Measurements from ENCODE around the gene CYP4B1. TPM values are rescaled to one million over a fixed set of nuclear protein-coding genes. Genes with fewer than 3 reads are reported as not detected.
"Not testable (repeated sequence)": the region's sequence is repeated elsewhere in the genome, so short reads cannot be mapped to it uniquely, and the experiment has no call there.

Gene CYP4B1
- total RNA-seq, 4 donors from 2014 or later = 7.4 to 48.0 (median 42.4) TPM

DNA sequence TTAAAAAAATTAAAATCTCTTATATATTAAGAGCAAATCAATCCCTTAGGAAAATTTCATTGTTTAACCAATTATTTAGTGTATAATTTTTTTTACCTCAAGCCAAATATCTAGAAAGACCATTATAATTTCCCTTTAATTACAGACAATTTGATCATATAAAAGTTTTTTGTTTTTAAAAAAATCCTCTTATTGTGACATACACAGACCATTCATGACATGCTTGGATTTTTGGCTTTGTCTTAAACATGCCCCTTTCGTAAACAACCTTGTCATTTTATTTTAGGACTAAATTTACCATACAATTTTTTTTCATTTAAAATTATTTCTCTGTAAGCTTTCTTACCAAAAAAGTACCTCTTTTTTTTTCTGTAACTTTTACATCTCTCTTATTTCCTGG lies 14.2 kb upstream of the CYP4B1 start:
- DNase-seq = no peak
- TF ChIP-seq POLR2A (IDR thresholded peaks at IDR 0.05) (no peak), CTCF (IDR thresholded peaks at IDR 0.05) (no peak)
- Histone ChIP-seq H3K27me3 (no peaks in the 10 kb centered on the region), H3K4me1 (no peaks in the 10 kb centered on the region), H3K27ac (no peak overlapping the region), H3K36me3 (no peaks in the 10 kb centered on the region), H3K4me3 (no peak overlapping the region), H3K9me3 (no peaks in the 10 kb centered on the region)

DNA sequence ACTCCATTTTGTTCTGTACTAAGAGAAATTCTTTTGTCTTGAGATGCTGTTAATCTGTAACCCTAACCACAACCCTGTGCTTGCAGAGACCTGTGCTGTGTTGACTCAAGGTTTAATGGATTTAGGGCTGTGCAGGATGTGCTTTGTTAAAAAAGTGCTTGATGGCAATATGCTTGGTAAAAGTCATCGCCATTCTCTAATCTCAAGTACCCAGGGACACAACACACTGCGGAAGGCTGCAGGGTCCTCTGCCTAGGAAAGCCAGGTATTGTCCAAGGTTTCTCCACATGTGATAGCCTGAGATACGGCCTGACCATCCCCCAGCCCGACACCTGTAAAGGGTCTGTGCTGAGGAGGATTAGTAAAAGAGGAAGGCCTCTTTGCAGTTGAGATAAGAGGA lies 10.2 kb upstream of the CYP4B1 start:
- H3K27me3 ChIP-seq, H3K4me3 ChIP-seq, H3K27ac ChIP-seq, H3K36me3 ChIP-seq, H3K9me3 ChIP-seq, DNase-seq, H3K4me1 ChIP-seq: not testable (repeated sequence)

GRCh38 chr1:46790446-46791101 lies 8.3 kb upstream of the CYP4B1 start:
- H3K9me3 ChIP-seq = no peaks in the 10 kb centered on the region
- H3K27ac ChIP-seq = no peak overlapping the region
- H3K4me3 ChIP-seq = no peak overlapping the region
- H3K27me3 ChIP-seq = no peaks in the 10 kb centered on the region
- no peaks in the 10 kb centered on the region for H3K4me1 ChIP-seq
- TF ChIP-seq POLR2A (IDR thresholded peaks at IDR 0.05) (no peak), CTCF (IDR thresholded peaks at IDR 0.05) (no peak)
- no peak for DNase-seq
- H3K36me3 ChIP-seq = no peaks in the 10 kb centered on the region

- no peak for DNase-seq
- no peaks in the 10 kb centered on the region for H3K4me1 ChIP-seq
- H3K27ac ChIP-seq = no peak overlapping the region
- H3K9me3 ChIP-seq = no peaks in the 10 kb centered on the region
- no peaks in the 10 kb centered on the region for H3K27me3 ChIP-seq
- TF ChIP-seq POLR2A (IDR thresholded peaks at IDR 0.05) = no peak
- TF ChIP-seq CTCF (IDR thresholded peaks at IDR 0.05) = no peak
- no peak overlapping the region for H3K4me3 ChIP-seq
- no peaks in the 10 kb centered on the region for H3K36me3 ChIP-seq
Observed at GRCh38 chr1:46793126-46793525, 5.7 kb upstream of the CYP4B1 start.

DNA sequence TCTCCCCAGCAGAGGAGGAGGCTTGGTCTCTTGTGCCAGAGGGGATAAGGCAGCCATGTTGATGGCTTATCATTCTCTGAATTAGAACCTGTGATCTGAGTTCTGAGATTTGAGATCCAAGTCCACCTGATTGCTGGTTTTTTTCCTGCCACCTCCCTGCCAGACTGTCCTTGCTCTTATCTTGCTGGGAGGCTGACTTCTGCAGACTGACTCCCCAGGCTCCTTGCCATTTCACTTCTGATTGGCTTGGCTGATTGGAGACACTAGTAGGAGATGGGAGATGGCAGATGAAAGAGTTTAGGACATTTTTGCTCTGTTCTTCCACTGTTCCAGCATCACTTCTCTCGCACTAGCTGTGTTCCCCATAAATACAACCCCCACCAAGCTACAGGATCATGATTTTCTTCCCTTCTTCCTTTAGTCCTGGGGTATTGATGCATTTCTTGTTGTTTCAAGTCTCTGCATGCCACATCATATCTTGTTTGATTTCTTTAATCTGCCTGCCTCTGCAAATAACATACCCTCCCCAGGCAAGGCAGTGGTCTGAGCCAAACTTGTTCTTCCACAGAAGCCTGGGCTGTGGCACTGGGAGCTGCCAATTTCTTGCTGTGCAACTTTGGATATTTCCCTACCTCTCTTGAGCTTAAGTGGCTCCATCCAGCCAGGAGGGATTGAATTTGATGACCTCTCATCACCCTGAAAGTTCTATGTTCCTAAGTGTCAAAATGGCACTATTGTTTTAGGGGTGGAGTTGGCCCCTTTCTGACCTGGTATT lies 963 bp upstream of the CYP4B1 start:
- Histone ChIP-seq H3K4me3 (no peak overlapping the region), H3K27me3 (no peaks in the 10 kb centered on the region), H3K4me1 (no peaks in the 10 kb centered on the region), H3K27ac (no peak overlapping the region), H3K9me3 (no peaks in the 10 kb centered on the region), H3K36me3 (no peaks in the 10 kb centered on the region)
- TF ChIP-seq CTCF (IDR thresholded peaks at IDR 0.05) (no peak), POLR2A (IDR thresholded peaks at IDR 0.05) (no peak)
- no peak for DNase-seq

GRCh38 chr1:46800742-46801141 lies 1.9 kb downstream of the CYP4B1 start:
- Histone ChIP-seq H3K4me1 (no peaks in the 10 kb centered on the region), H3K27me3 (no peaks in the 10 kb centered on the region), H3K4me3 (peak overlapping the region in 1 of 4 donors; percentile 2), H3K9me3 (no peaks in the 10 kb centered on the region), H3K36me3 (no peaks in the 10 kb centered on the region), H3K27ac (no peak overlapping the region)
- no peak for DNase-seq
- TF ChIP-seq POLR2A (IDR thresholded peaks at IDR 0.05) = no peak
- TF ChIP-seq CTCF (IDR thresholded peaks at IDR 0.05) = no peak

Measured in Peyer's patch (tissue), 4 donors.